NB4 (cell line): Measurements from ENCODE around the gene EFNA3.
A peak's percentile ranks its signal among the peaks of the same experiment; 100 is the strongest.

ENCODE experiments used
- DNase-seq: peaks from one replicate; pipeline ENCODE4 v3.0.0; 2010; ENCODE audit warnings: low read depth
- H3K4me3 ChIP-seq: one replicate; pipeline ENCODE4 v1.5.1; 2011; ENCODE audit warnings: mild to moderate bottlenecking, low read depth, low read length, moderate library complexity
- CTCF ChIP-seq: IDR thresholded peaks from one replicate; pipeline ENCODE4 v1.5.1; 2012; ENCODE audit warnings: low read depth, low read length
- MAX ChIP-seq: IDR thresholded peaks from 2 replicates; pipeline ENCODE4 v1.6.1; 2011; ENCODE audit warnings: low read depth, low read length
- MYC ChIP-seq: IDR thresholded peaks from 2 replicates; pipeline ENCODE4 v1.6.1; 2011; ENCODE audit warnings: low read depth, low read length
- POLR2A ChIP-seq: IDR thresholded peaks from 2 replicates; pipeline ENCODE4 v1.6.1; 2011; ENCODE audit warnings: mild to moderate bottlenecking; ENCODE audit not compliant: insufficient read length; ENCODE audit errors: extremely low read depth

Gene EFNA3

GRCh38 chr1:155057788-155058211 is 20.8 kb upstream of the EFNA3 start:
- TF ChIP-seq MAX (no peak), CTCF (no peak), MYC (no peak), POLR2A (no peak)
- DNase-seq = no peak
- H3K4me3 ChIP-seq = no peak overlapping the region

- TF ChIP-seq CTCF = no peak
- TF ChIP-seq MAX = no peak
- TF ChIP-seq MYC = no peak
- no peak for TF ChIP-seq POLR2A
- DNase-seq = no peak
- no peak overlapping the region for H3K4me3 ChIP-seq
Observed at GRCh38 chr1:155060736-155061135, 17.9 kb upstream of the EFNA3 start.

- no peak overlapping the region for H3K4me3 ChIP-seq
- TF ChIP-seq CTCF = peak; percentile 89
- no peak; the same call in 1 of the 2 replicates for TF ChIP-seq MAX
Observed at GRCh38 chr1:155061381-155062150, 17.1 kb upstream of the EFNA3 start.

GRCh38 chr1:155062151-155062686 is 16.4 kb upstream of the EFNA3 start:
- TF ChIP-seq MAX (no peak), MYC (no peak), CTCF (no peak), POLR2A (no peak)
- no peak overlapping the region for H3K4me3 ChIP-seq
- no peak for DNase-seq

More at GRCh38 chr1:155061381-155062150, 17.1 kb upstream of the EFNA3 start:
- peak; percentile 88 for DNase-seq

- TF ChIP-seq CTCF (no peak), POLR2A (no peak), MAX (no peak), MYC (no peak)
- no peak for DNase-seq
Observed at GRCh38 chr1:155062702-155063411, 15.8 kb upstream of the EFNA3 start.

More at GRCh38 chr1:155062702-155063411, 15.8 kb upstream of the EFNA3 start:
- H3K4me3 ChIP-seq = no peak overlapping the region
